Vagina (tissue), 2 donors: ENCODE results near the gene LAMTOR1.

Experiments
- CTCF ChIP-seq, 3 experiments: fragments of 450-650 bp in 2 of 3; fragments of 200-600 bp in 1 of 3; sonication (generic) in 1 of 3; IDR thresholded peaks; one replicate each; pipeline ENCODE4 v1.5.1; 2017 to 2019; ENCODE audit warnings: antibody characterized with exemption in 3 of 3, mild to moderate bottlenecking in 2 of 3, moderate library complexity in 2 of 3
- POLR2A ChIP-seq, 2 donors: fragments of 450-650 bp; IDR thresholded peaks; one replicate each; pipeline ENCODE4 v1.6.1; 2017; ENCODE audit warnings: antibody characterized with exemption in 2 of 2, mild to moderate bottlenecking in 2 of 2, moderate library complexity in 2 of 2
- POLR2AphosphoS5 ChIP-seq, 2 donors: sonication (generic); formaldehyde crosslinking; IDR thresholded peaks; one replicate each; pipeline ENCODE4 v1.9.0; 2017; ENCODE audit warnings: antibody characterized with exemption in 2 of 2, mild to moderate bottlenecking in 2 of 2, low read depth in 1 of 2; ENCODE audit not compliant: insufficient read depth in 1 of 2

- no peak for TF ChIP-seq POLR2AphosphoS5 (IDR thresholded peaks at IDR 0.05; ENCODE audit: insufficient read depth in 1 of 2, low read depth in 1 of 2)
- no peak for TF ChIP-seq CTCF (IDR thresholded peaks at IDR 0.05)
- TF ChIP-seq POLR2A (IDR thresholded peaks at IDR 0.05): no peak
Measured at GRCh38 chr11:72075109-72075508, 28.0 kb downstream of the LAMTOR1 start.
